ENCODE data around the gene PPP1R37.

PPP1R37 gene

GRCh38 chr19:45140533-45140932, 47.6 kb downstream of the PPP1R37 start:
- FAIRE-seq = no peak

GRCh38 chr19:45141203-45141900, 48.4 kb downstream of the PPP1R37 start:
- no peak for FAIRE-seq

DNA sequence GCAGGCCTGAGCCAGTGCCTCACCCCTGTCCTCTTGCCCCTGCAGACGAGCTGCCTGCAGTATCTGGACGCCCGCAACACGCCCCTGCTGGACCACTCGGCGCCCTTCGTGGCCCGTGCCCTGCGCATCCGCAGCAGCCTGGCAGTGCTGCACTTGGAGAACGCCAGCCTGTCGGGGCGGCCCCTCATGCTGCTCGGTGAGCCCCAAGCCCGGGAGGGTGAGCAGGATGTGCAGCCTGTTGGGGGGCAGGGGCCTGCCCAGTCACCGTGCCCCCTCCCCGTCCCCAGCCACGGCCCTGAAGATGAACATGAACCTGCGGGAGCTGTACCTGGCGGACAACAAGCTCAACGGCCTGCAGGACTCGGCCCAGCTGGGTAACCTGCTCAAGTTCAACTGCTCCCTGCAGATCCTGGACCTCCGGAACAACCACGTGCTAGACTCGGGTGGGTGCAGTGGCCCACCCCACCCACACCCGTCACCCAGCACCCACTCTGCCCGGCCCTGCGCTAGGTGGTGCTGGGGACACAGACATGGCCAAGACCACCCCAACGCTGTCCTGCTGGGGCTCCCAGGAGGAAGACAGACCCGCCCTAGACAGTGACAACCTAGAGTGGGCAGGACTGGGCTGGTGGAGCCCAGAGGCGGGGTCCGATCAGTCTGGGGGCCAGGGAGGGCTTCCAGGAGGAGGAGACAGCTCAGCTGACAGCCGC, 49.2 kb downstream of the PPP1R37 start:
- FAIRE-seq = no peak

DNA sequence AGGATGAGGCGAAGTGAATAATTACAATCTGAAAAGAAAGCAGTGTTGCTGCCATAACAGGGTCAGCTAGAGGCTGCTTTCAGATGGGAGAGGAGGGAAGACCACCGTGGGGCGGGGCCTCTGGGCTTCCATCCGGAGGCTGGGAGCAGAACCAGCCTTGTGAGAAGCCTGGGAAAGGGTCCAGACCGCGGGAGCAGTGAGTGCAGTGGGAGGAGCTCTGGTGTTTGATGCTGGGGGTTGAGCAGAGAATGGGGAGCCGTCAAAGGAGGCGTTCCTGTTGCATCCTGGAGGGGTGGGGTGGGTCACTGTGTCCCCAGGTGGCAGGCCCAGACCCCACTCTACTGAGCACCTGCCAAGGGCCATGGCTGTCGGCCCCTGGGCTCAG, 49.7 kb downstream of the PPP1R37 start:
- no peak for FAIRE-seq

GRCh38 chr19:45144431-45145269, 51.7 kb downstream of the PPP1R37 start:
- FAIRE-seq = no peak

DNA sequence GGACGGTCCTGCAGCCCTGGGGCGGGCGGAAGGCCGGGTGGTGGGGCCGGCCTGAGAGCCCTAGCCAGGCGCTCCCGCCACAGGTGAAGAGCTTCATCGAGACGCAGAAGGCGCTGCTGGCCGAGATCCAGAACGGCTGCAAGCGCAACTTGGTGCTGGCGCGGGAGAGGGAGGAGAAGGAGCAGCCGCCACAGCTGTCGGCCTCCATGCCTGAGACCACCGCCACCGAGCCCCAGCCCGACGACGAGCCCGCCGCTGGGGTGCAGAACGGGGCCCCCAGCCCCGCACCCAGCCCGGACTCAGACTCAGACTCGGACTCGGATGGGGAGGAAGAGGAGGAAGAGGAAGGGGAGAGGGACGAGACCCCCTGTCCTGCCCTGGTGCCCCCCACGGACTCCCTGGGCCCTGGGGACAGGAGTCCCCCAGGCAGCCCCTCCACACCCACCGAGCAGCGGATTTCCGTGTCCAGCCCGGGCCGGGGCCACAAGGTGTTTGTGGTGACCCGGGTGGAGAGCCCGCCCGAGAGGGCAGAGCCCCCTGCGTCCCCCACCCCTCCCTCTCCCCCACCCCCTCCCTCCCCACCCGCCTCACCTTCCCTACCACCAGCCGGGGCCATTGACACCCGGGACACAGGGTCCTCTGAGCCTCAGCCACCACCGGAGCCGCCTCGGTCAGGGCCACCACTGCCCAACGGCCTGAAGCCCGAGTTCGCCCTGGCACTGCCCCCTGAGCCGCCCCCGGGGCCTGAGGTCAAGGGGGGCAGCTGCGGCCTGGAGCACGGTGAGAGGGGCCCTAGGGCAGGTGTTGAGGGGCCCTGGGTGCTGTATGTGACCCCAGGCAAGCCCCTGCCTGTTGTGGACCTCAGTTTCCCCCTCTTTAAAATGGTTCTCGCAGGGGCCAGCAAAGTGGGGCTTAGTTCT, 52.6 kb downstream of the PPP1R37 start:
- no peak for FAIRE-seq

DNA sequence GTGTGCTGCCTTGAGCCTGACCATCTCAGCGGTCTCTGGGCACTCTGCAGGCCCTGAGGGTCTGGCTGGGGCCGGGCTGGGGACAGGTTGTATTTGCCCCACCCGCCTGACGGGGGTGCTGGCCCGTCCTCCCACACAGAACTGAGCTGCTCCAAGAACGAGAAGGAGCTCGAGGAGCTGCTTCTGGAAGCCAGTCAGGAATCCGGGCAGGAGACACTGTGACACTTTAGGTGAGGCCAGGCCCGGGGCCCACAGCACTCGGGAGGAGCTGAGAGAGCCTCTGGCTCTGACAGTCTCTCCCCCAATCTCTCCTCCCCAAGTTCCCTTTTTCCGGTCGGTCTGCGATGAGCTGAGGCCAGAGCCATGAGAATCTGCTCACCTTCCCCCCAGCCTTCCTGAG, 53.3 kb downstream of the PPP1R37 start:
- no peak for FAIRE-seq

- FAIRE-seq = no peak
These were observed 53.8 kb downstream of the PPP1R37 start for GRCh38 chr19:45146741-45147205.

GRCh38 chr19:45147835-45148676, 55.1 kb downstream of the PPP1R37 start:
- FAIRE-seq = no peak

GRCh38 chr19:45149129-45149528, 56.1 kb downstream of the PPP1R37 start:
- no peak for FAIRE-seq

DNA sequence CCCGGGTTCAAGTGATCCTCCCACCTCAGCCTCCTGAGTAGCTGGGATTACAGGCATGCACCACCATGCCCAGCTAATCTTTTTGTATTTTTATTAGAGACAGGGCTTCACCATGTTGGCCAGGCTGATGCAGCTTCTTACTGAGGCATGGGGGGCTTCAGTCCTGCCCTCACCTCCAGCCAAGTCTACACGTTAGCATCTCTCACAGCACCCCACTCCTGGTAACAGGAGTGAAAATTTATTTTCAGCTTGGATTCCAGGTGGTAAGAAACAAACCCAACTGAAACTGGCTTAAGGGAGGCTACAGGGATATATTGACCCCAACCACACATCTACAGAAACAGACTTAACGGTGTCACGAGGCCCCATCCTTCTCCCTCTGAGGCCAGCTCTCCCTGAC, 57.2 kb downstream of the PPP1R37 start:
- FAIRE-seq = no peak

- FAIRE-seq = no peak
These were observed 57.8 kb downstream of the PPP1R37 start for GRCh38 chr19:45150751-45151281.

DNA sequence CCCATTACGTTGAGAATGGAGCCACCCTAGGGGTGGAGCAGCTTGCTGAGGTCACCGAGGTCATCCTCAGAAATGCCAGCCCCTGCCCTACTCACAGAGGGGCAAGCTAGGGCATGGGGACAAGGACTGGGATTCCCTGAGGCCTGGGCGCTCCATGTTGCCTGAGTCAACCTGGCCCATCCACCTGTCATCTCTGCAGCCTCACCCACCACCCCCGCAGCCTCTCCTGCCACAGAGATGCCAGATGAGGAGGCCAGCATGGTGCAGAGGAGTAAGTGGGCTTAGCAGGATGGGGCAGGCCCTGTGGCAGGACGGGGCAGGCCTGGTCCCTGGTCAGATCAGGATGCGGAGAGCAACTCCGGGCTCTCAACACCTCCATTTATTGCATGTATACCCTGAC, 58.3 kb downstream of the PPP1R37 start:
- no peak for FAIRE-seq

DNA sequence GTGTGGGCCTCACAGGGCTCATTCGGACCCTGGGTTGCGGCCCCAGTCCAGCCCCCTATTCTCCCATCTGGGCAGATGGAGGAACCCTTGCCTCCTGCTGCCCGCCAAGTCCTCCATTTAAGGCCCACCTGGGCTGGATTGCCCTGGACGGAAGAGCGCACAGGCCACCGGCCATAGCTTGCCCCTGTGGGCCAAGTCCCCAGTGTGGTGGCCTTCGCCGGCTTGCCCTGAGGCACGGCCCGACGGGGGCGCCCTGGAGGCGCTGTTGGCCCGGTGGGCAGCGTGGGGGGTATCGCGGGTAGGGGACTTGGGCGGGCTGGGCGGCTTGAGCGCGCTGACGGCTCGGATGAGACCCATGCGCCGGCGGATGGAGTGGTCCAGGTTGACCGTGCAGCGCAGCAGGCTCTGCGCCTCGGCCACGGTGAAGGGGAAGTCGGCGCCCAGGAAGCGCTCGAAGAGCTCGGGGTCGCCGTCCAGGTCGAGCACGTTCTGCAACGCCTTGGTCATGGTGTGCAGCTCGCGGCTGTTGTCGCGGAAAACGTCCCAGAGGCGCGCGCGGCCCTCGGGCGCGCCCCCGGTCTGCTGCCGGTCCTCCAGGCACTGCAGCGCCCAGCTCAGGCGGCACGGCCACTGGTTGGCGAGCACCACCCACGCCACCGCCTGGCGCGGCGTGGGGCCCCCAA, 59.0 kb downstream of the PPP1R37 start:
- no peak for FAIRE-seq

DNA sequence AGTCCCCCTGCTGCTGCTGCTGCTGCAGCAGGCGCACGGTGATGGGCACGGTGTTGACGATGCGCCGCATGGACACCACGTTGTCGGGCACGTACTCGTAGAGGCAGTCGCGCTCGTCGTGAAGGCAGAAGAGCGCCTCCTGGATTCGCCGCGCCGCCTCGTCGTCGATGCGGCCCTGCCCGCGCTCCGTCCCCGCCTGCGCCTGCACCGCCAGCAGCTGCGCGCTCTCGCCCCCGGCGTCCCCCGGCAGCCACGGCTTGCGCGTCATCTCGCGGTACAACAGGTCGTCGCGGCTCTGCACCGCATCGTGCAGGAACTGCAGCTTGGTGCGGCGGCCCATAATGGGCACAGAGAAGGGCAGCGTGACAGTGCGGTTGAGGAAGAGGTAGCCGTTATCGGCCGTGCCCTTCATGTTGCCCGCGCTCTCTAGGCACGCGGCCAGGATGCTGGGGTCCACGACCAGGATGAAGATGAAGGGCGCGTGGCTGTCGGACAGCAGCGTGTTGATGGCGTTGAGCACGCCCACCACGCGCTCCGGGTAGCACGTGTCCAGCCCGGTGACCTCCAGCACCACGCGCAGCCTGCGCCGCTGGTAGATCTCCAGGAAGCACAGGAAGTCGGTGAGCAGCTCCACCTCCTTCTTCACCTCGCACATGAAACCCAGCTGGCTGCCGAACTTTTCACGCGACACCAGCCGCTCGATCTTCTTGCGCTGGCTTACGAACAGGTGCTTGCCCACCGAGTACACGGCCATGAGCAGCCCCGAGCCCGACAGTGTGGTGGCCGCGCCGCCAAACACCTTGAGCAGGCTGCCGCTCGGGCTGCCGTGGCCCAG, 59.7 kb downstream of the PPP1R37 start:
- no peak for FAIRE-seq

- FAIRE-seq = no peak
These were observed 60.5 kb downstream of the PPP1R37 start for GRCh38 chr19:45153339-45154063.

DNA sequence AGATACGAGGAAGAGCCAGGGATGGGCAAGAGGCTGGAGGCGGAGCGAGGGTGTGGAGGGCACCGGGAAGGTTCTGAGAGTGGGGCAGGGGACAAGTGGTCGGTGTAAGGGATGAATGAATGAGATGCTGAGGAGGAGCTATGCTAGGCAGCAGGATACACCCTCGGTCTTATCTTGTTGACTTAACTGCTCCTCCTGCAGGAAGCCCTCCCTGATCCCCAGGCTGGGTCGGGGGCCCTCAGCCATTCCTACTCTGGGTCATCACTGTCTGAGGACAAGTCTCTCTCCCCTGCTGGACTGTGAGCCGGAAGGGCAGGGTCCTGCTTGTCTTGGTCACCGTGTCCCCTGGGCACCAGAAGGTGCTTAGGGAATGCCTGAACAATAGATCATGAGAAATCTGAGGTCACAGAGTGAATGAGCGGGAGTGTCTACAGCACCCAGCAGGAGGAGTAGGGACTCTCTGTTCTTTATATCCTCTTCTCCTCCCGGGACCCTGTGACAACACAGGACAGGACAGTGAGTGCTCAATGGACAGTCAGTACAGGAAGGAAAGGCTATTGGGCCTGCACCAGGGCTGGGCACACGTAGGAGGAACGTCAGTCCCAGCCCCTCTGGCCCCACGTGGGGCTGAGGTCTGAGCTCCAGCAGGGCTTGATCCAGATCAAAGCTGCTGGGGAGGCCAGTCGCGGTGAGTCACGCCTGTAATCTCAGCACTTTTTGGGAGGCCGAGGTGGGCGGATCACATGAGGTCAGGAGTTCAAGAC, 61.3 kb downstream of the PPP1R37 start:
- FAIRE-seq = no peak

GRCh38 chr19:45156011-45156630, 63.1 kb downstream of the PPP1R37 start:
- no peak for FAIRE-seq
